Right lobe of liver (tissue), 4 donors: ENCODE data around the gene CACNA1C.

Experiments used
- CTCF ChIP-seq, 4 donors: fragments of 200-600 bp in 3 of 4; fragments of 450-650 bp in 1 of 4; IDR thresholded peaks; one replicate each; pipeline versions ENCODE4 v1.5.1 to v1.8.0; 2016 to 2022; ENCODE audit warnings: antibody characterized with exemption in 4 of 4, mild to moderate bottlenecking in 2 of 4
- POLR2A ChIP-seq: fragments of 450-650 bp; IDR thresholded peaks from one replicate; pipeline ENCODE4 v1.6.1; 2017; ENCODE audit warnings: antibody characterized with exemption, mild to moderate bottlenecking
- donor health status: DM: no; HTN: no; CAD: no.
- donor health status: DM: no; HTN: no; CAD: no.
- donor health status: DM: no; HTN: yes; CAD: no.

GRCh38 chr12:2333491-2334195 is 280.9 kb downstream of the CACNA1C start:
- TF ChIP-seq CTCF (IDR thresholded peaks at IDR 0.05) (no peak), POLR2A (no peak)
